Esophagus muscularis mucosa (tissue), 4 donors: Measurements from ENCODE around the gene CTDP1. TPM values are rescaled to one million over a fixed set of nuclear protein-coding genes. Genes with fewer than 3 reads are reported as not detected.

Experiments
- DNase-seq: peaks from one replicate; pipeline ENCODE4 v3.0.0-alpha.2; 2017; ENCODE audit errors: extremely low spot score
- H3K27ac ChIP-seq, 4 donors: fragments of 200-600 bp; sonication (generic); replicated peaks in 1 of 4; 1 replicate in 3 of 4; 2 replicates in 1 of 4; pipeline ENCODE4 v1.5.1; 2016 to 2019; ENCODE audit warnings: mild to moderate bottlenecking in 1 of 4
- H3K27me3 ChIP-seq, 4 donors: fragments of 200-600 bp; sonication (generic); one replicate each; pipeline versions ENCODE4 v1.5.1 to v1.6.0; 2016 to 2019
- H3K36me3 ChIP-seq, 4 donors: fragments of 200-600 bp; sonication (generic); one replicate each; pipeline ENCODE4 v1.5.1; 2016 to 2019
- H3K4me1 ChIP-seq, 4 donors: fragments of 200-600 bp; sonication (generic); one replicate each; pipeline ENCODE4 v1.5.1; 2016 to 2019
- H3K4me3 ChIP-seq, 4 donors: fragments of 200-600 bp; sonication (generic); 1 replicate in 2 of 4; 2 replicates in 2 of 4; pipeline ENCODE4 v1.5.1; 2016 to 2019; ENCODE audit warnings: mild to moderate bottlenecking in 4 of 4, moderate library complexity in 1 of 4
- H3K9me3 ChIP-seq, 4 donors: fragments of 200-600 bp; sonication (generic); 1 replicate in 3 of 4; 2 replicates in 1 of 4; pipeline ENCODE4 v1.5.1; 2016 to 2019
- EP300 ChIP-seq: sonication (generic); formaldehyde crosslinking; IDR thresholded peaks from one replicate; pipeline ENCODE4 v1.6.1; 2017; ENCODE audit warnings: antibody characterized with exemption
- POLR2A ChIP-seq: fragments of 450-650 bp; IDR thresholded peaks from one replicate; pipeline ENCODE4 v1.6.1; 2017; ENCODE audit warnings: antibody characterized with exemption, moderate library complexity, mild to moderate bottlenecking, low read depth
- POLR2AphosphoS5 ChIP-seq, 2 donors: sonication (generic); formaldehyde crosslinking; IDR thresholded peaks; one replicate each; pipeline ENCODE4 v1.6.1; 2017; ENCODE audit warnings: antibody characterized with exemption in 2 of 2
- WGBS: methylation state at CpG from one replicate; pipeline ENCODE4 v1.1.5; 2018; 5-methylcytosine and 5-hydroxymethylcytosine counted together
- intact Hi-C: fragments of 100-400 bp; cut with DNase I; formaldehyde crosslinking; loops from one replicate; pipeline ENCODE4 v1.15.1; 2023
- total RNA-seq, 4 donors: library from RNA; depleted of rRNA; stranded (reverse); fragments of >200 nt; gene quantifications; one replicate each; pipeline versions ENCODE4 v1.1.0 to v1.2.1, GENCODE V29; 2016
- TF ChIP-seq, protein P1 (sequence below), 3 experiments: fragments of 200-600 bp in 2 of 3; fragments of 450-650 bp in 1 of 3; sonication (generic) in 2 of 3; IDR thresholded peaks; one replicate each; pipeline ENCODE4 v1.5.1; 2017 to 2019; ENCODE audit warnings: antibody characterized with exemption in 3 of 3, mild to moderate bottlenecking in 2 of 3, moderate library complexity in 1 of 3

CTDP1 gene
- total RNA-seq, 4 donors from 2014 or later, result 22.0 to 28.5 (median 24.5) TPM

DNA sequence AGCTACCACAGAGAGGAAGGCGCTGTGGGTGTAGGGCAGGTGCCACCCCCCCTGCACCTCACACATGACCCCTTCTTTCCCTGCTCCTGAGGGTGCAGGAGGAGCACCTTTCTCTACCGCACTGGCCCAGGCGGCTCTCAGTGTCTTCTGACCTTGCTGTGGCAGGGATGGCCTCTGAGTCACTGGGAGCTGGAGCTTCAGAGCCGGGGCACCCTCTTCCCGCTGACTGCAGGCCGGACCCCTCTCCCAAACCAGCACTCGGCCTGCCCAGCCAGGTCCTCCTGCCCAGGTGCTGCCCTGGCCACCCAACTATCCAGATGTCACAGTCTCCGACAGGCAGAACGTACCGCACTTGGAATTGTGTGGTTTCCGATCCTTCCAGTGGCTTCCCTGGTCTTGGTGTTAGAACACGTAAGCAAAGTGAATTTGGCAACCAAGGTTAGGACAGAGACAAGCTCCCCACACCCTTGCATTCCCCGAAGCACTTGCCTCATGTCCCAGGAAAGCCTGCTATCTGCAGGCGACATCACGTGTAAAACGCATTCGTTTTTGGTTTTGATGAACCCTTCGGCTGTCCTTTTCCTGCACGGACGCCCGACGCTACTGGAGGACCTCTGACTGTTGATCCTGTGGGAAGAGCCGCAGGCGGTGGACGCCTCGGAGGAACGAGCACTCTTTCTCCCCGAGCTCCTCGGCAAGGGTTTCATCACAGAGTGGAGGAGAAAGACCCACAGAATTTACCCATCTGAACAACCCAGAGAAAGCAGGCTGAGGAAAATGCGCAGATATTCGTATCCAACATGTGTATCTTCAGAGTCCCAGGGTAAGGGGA, 93.5 kb downstream of the CTDP1 start:
- Histone ChIP-seq H3K4me3 (no peak overlapping the region), H3K9me3 (peaks cover 0 to 19% (median 12%) of the 10 kb centered on the region in 4 donors), H3K4me1 (no peaks in the 10 kb centered on the region), H3K27ac (no peak overlapping the region), H3K27me3 (peaks cover 0 to 79% (median 6%) of the 10 kb centered on the region in 4 donors), H3K36me3 (no peaks in the 10 kb centered on the region)
- no peak for DNase-seq
- TF ChIP-seq POLR2A (no peak), POLR2AphosphoS5 (IDR thresholded peaks at IDR 0.05) (no peak), EP300 (no peak)
- TF ChIP-seq, protein P1, sequence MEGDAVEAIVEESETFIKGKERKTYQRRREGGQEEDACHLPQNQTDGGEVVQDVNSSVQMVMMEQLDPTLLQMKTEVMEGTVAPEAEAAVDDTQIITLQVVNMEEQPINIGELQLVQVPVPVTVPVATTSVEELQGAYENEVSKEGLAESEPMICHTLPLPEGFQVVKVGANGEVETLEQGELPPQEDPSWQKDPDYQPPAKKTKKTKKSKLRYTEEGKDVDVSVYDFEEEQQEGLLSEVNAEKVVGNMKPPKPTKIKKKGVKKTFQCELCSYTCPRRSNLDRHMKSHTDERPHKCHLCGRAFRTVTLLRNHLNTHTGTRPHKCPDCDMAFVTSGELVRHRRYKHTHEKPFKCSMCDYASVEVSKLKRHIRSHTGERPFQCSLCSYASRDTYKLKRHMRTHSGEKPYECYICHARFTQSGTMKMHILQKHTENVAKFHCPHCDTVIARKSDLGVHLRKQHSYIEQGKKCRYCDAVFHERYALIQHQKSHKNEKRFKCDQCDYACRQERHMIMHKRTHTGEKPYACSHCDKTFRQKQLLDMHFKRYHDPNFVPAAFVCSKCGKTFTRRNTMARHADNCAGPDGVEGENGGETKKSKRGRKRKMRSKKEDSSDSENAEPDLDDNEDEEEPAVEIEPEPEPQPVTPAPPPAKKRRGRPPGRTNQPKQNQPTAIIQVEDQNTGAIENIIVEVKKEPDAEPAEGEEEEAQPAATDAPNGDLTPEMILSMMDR (IDR thresholded peaks at IDR 0.05), result no peak
- intact Hi-C loops, result no loop called here
- 90% methylated on average over 30 of the region's 31 CpGs for WGBS

DNA sequence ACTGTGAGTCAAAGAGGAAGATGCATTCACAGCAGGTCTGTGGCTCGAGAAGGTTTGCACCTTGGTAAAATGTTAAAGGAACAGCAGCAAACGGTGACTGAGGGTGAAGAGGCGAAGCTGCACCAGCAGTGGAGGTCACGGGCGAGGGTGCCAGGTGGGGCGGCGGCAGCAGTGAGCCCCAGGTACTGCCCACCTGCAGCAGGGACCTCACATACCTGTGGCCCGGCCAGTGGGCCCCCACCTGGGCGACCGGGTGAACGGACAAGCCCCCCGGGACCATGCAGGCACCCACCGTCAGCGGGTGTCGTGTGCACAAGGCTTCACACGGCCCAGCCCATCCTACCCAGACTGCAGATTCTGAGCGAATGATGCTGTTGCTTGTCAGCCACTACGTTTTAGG, 94.5 kb downstream of the CTDP1 start:
- DNase-seq, result no peak
- intact Hi-C loops, result no loop called here
- Histone ChIP-seq H3K27ac (no peak overlapping the region), H3K36me3 (no peaks in the 10 kb centered on the region), H3K9me3 (peaks cover 0 to 12% (median 9%) of the 10 kb centered on the region in 4 donors), H3K4me1 (no peaks in the 10 kb centered on the region), H3K4me3 (no peak overlapping the region), H3K27me3 (peaks cover 0 to 85% (median 6%) of the 10 kb centered on the region in 4 donors)
- TF ChIP-seq POLR2AphosphoS5 (IDR thresholded peaks at IDR 0.05), result no peak
- no peak for TF ChIP-seq POLR2A
- 83% methylated on average over 11 of the region's 18 CpGs for whole genome bisulfite sequencing

DNA sequence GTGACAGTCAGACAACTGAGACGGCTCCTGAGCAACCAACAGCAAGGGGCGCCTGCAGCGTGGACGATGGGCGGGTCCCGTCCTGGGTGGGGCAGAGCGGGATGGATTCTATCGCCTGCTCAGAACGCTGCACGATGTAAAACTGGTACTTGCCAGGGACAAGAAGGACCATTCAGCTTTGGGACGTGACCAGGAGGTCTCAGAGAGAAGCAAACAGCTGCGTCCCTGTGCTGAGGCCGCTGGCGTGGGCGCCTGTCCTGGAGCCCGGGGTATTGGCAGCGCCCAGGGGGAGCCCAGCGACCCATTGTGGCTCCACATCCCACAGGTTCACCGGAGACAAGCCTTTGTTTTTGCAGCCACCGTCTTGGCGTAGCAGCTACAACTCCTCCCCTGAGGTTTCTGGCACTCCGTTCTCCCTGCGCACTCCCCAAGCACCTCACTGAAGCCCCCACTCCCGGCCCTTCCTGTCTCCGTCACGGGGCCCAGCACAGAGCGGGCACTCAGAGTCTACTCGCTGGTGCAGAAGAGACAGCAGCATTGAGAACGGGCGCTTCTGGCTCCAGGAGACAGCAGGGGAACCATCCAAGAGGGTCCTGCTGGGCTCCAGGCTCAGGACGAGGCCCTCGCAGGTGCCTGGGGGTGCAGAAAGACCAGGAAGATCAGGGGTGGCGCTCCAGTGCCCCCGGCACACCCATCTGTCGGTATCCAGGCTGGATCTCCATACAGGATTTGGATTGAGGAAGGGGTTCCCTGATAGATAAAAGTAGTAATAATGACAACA, 96.0 kb downstream of the CTDP1 start:
- Histone ChIP-seq H3K9me3 (no peaks in the 10 kb centered on the region), H3K4me1 (no peaks in the 10 kb centered on the region), H3K27me3 (peaks cover 0 to 83% (median 6%) of the 10 kb centered on the region in 4 donors), H3K27ac (no peak overlapping the region), H3K4me3 (no peak overlapping the region), H3K36me3 (no peaks in the 10 kb centered on the region)
- no peak for TF ChIP-seq POLR2A
- TF ChIP-seq, protein P1 (IDR thresholded peaks at IDR 0.05), result no peak
- WGBS, result 78% methylated on average over 28 of the region's 35 CpGs
- DNase-seq, result no peak
- intact Hi-C loops, result no loop called here

DNA sequence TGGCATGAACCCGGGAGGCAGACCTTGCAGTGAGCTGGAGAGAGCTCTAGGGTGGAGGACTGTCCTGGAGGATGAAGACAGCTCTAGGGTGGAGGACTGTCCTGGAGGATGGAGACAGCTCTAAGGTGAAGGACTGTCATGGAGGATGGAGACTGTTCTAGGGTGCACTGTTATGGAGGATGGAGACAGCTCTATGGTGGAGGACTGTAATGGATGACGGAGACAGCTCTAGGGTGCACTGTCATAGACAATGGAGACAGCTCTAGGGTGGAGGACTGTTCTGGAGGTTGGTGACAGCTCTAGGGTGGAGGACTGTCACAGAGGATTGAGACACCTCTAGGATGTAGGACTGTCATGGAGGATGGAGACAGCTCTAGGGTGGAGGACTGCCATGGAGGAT, 97.1 kb downstream of the CTDP1 start:
- no peaks in the 10 kb centered on the region for H3K4me1 ChIP-seq
- intact Hi-C loops, result no loop called here
- WGBS, result 69% methylated on average over 2 of the region's 2 CpGs
- H3K9me3 ChIP-seq, result no peaks in the 10 kb centered on the region
- no peaks in the 10 kb centered on the region for H3K36me3 ChIP-seq
- no peak overlapping the region for H3K27ac ChIP-seq
- H3K4me3 ChIP-seq, result no peak overlapping the region
- DNase-seq, result no peak
- no peak for TF ChIP-seq EP300
- TF ChIP-seq POLR2A, result no peak
- TF ChIP-seq POLR2AphosphoS5 (IDR thresholded peaks at IDR 0.05), result no peak
- TF ChIP-seq, protein P1 (IDR thresholded peaks at IDR 0.05), result no peak
- H3K27me3 ChIP-seq, result peaks cover 0 to 77% (median 6%) of the 10 kb centered on the region in 4 donors

DNA sequence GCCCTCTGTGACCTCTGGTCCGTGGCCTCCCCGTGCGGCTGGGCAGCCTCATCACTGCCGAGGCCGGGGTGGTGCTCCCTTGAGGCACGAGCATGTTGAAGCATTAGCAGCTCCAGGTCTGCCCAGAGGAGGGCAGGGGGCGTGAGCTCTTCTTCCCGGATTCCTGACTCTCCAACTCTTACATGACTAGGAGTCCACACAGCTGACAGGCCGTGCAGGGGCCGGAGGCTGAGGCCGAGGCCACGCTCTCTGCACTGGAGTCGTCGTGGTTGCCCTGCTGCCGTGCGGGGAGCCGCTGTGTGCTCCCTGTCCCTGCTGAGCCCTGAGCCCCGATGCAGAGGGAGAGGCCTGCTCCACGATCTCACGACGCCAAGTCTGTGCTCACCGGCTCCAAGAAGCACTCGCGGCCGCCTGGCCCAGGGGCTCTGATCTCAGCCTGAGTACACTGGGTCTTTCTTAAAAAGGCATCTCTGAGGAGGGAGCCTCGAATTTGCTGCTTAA, 98.7 kb downstream of the CTDP1 start:
- Histone ChIP-seq H3K27ac (no peak overlapping the region), H3K36me3 (no peaks in the 10 kb centered on the region), H3K9me3 (no peaks in the 10 kb centered on the region), H3K27me3 (peaks cover 0 to 72% (median 4%) of the 10 kb centered on the region in 4 donors), H3K4me1 (no peaks in the 10 kb centered on the region), H3K4me3 (no peak overlapping the region)
- TF ChIP-seq POLR2AphosphoS5 (IDR thresholded peaks at IDR 0.05), result no peak
- TF ChIP-seq, protein P1 (IDR thresholded peaks at IDR 0.05), result no peak
- TF ChIP-seq EP300, result no peak
- intact Hi-C loops, result no loop called here
- DNase-seq, result no peak
- WGBS, result 67% methylated on average over 7 of the region's 26 CpGs
